NCI-H774 (cell line): ENCODE measurements around the gene CREB3L2.
"Not testable (repeated sequence)": the region's sequence is repeated elsewhere in the genome, so short reads cannot be mapped to it uniquely, and the experiment has no call there.

Experiments
- DNase-seq: peaks from one replicate; lab custom pipeline; 2025; lab: John Stamatoyannopoulos, UW

Gene CREB3L2

GRCh38 chr7:137836541-137836940 lies 165.3 kb downstream of the CREB3L2 start:
- DNase-seq = no peak

GRCh38 chr7:137836113-137836509 lies 165.8 kb downstream of the CREB3L2 start:
- DNase-seq = no peak

- DNase-seq = no peak
Observed at GRCh38 chr7:137835486-137836112, 166.3 kb downstream of the CREB3L2 start.

GRCh38 chr7:137834552-137834951 lies 167.3 kb downstream of the CREB3L2 start:
- no peak for DNase-seq

- not testable (repeated sequence) for DNase-seq
Observed at GRCh38 chr7:137832990-137833389, 168.9 kb downstream of the CREB3L2 start.

GRCh38 chr7:137832382-137832781 lies 169.5 kb downstream of the CREB3L2 start:
- no peak for DNase-seq

- not testable (repeated sequence) for DNase-seq
Observed at GRCh38 chr7:137831555-137831954, 170.3 kb downstream of the CREB3L2 start.

- DNase-seq = no peak
Observed at GRCh38 chr7:137829337-137829992, 172.4 kb downstream of the CREB3L2 start.

- DNase-seq = no peak
Observed at GRCh38 chr7:137828456-137828855, 173.4 kb downstream of the CREB3L2 start.

GRCh38 chr7:137825489-137825888 lies 176.4 kb downstream of the CREB3L2 start:
- no peak for DNase-seq
